ENCODE data around the gene PRKCI. TPM values are rescaled to one million over a fixed set of nuclear protein-coding genes. Genes with fewer than 3 reads are reported as not detected.

PRKCI gene
- total and polyA plus RNA-seq, 9 of the 15 experiments (the other 6 are each of a cell fraction or from before 2014, with no cell fraction given) = 10.5 to 43.2 (median 31.4) TPM

DNA sequence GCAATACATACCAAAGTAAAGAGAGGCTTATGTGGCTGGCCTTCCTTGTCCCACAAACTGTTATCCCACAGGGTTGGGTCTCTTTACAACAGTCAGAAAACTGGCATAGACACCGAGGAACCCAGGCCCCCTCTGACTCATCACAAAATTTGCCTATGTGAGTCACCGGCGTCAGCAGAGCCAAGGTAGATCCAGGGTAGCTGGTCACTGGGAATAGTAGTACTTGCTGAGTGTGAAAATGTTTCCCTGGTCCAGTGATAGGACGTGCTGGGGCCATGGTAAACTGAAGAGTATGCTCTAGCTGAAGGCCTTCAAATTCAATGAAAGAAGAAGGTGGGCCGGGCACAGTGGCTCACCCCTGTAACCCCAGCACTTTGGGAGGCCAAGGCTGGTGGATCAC lies 108.1 kb downstream of the PRKCI start (continued):
- TF ChIP-seq TAF7 (tag; IDR thresholded peaks at IDR 0.05) = no peak
- no peak for TF ChIP-seq CBFA2T2 (conservative IDR thresholded peaks at IDR 0.05)
- no peak for TF ChIP-seq NR2C2 (CRISPR knock-in tag; IDR thresholded peaks at IDR 0.05)
- TF ChIP-seq NR2C2 (tag; IDR thresholded peaks at IDR 0.05) = no peak
- no peak for TF ChIP-seq NCOA2 (IDR thresholded peaks at IDR 0.05; ENCODE audit: partially characterized antibody in 2 of 2)
- no peak for TF ChIP-seq HNRNPL (IDR thresholded peaks at IDR 0.05; ENCODE audit: low read depth, low read length)
- TF ChIP-seq NFE2 (IDR thresholded peaks at IDR 0.05; ENCODE audit: low read depth) = peak; percentile 58; the same call in 1 of the 2 replicates
- no peak for TF ChIP-seq HMG20A (CRISPR knock-in tag; conservative IDR thresholded peaks at IDR 0.05)
- no peak for TF ChIP-seq MTA1 (IDR thresholded peaks at IDR 0.05; ENCODE audit: borderline replicate concordance)
- no peak for TF ChIP-seq MED1 (CRISPR knock-in tag; IDR thresholded peaks at IDR 0.05; ENCODE audit: borderline replicate concordance)
- TF ChIP-seq PRPF4 (IDR thresholded peaks at IDR 0.05; ENCODE audit: insufficient read depth, low read depth, low read length, poor library complexity, severe bottlenecking) = no peak
- TF ChIP-seq NR2F6 (CRISPR knock-in tag; IDR thresholded peaks at IDR 0.05) = no peak
- no peak for TF ChIP-seq ZNF695 (CRISPR knock-in tag; IDR thresholded peaks at IDR 0.05)
- TF ChIP-seq CBX8 (IDR thresholded peaks at IDR 0.05; ENCODE audit: borderline replicate concordance, extremely low read depth, low read depth, low read length, poor library complexity, severe bottlenecking) = no peak
- TF ChIP-seq NUFIP1 (IDR thresholded peaks at IDR 0.05; ENCODE audit: partially characterized antibody) = no peak
- TF ChIP-seq, protein P1, sequence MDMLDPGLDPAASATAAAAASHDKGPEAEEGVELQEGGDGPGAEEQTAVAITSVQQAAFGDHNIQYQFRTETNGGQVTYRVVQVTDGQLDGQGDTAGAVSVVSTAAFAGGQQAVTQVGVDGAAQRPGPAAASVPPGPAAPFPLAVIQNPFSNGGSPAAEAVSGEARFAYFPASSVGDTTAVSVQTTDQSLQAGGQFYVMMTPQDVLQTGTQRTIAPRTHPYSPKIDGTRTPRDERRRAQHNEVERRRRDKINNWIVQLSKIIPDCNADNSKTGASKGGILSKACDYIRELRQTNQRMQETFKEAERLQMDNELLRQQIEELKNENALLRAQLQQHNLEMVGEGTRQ (CRISPR knock-in tag; IDR thresholded peaks at IDR 0.05) = no peak
- peak; percentile 43; the same call in 1 of the 2 replicates for TF ChIP-seq ARID1B (IDR thresholded peaks at IDR 0.05)
- no peak for TF ChIP-seq CHD2 (IDR thresholded peaks at IDR 0.05; ENCODE audit: low read depth, low read length)
- peak; percentile 34 for TF ChIP-seq FOS (IDR thresholded peaks at IDR 0.05; ENCODE audit: extremely low read depth, insufficient read length)
- no peak for TF ChIP-seq CHD1 (IDR thresholded peaks at IDR 0.05; ENCODE audit: low read length)
- TF ChIP-seq, protein P2, sequence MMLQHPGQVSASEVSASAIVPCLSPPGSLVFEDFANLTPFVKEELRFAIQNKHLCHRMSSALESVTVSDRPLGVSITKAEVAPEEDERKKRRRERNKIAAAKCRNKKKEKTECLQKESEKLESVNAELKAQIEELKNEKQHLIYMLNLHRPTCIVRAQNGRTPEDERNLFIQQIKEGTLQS (IDR thresholded peaks at IDR 0.05) = peak; percentile 91
- TF ChIP-seq, protein P2 (CRISPR knock-in tag; conservative IDR thresholded peaks at IDR 0.05) = no peak
- TF ChIP-seq SMAD1 (IDR thresholded peaks at IDR 0.05; ENCODE audit: low read depth, low read length, partially characterized antibody) = no peak
- TF ChIP-seq, protein P3, sequence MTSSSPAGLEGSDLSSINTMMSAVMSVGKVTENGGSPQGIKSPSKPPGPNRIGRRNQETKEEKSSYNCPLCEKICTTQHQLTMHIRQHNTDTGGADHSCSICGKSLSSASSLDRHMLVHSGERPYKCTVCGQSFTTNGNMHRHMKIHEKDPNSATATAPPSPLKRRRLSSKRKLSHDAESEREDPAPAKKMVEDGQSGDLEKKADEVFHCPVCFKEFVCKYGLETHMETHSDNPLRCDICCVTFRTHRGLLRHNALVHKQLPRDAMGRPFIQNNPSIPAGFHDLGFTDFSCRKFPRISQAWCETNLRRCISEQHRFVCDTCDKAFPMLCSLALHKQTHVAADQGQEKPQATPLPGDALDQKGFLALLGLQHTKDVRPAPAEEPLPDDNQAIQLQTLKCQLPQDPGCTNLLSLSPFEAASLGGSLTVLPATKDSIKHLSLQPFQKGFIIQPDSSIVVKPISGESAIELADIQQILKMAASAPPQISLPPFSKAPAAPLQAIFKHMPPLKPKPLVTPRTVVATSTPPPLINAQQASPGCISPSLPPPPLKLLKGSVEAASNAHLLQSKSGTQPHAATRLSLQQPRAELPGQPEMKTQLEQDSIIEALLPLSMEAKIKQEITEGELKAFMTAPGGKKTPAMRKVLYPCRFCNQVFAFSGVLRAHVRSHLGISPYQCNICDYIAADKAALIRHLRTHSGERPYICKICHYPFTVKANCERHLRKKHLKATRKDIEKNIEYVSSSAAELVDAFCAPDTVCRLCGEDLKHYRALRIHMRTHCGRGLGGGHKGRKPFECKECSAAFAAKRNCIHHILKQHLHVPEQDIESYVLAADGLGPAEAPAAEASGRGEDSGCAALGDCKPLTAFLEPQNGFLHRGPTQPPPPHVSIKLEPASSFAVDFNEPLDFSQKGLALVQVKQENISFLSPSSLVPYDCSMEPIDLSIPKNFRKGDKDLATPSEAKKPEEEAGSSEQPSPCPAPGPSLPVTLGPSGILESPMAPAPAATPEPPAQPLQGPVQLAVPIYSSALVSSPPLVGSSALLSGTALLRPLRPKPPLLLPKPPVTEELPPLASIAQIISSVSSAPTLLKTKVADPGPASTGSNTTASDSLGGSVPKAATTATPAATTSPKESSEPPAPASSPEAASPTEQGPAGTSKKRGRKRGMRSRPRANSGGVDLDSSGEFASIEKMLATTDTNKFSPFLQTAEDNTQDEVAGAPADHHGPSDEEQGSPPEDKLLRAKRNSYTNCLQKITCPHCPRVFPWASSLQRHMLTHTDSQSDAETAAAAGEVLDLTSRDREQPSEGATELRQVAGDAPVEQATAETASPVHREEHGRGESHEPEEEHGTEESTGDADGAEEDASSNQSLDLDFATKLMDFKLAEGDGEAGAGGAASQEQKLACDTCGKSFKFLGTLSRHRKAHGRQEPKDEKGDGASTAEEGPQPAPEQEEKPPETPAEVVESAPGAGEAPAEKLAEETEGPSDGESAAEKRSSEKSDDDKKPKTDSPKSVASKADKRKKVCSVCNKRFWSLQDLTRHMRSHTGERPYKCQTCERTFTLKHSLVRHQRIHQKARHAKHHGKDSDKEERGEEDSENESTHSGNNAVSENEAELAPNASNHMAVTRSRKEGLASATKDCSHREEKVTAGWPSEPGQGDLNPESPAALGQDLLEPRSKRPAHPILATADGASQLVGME (CRISPR knock-in tag; IDR thresholded peaks at IDR 0.05) = no peak

Data from K562 (cell line).